ENCODE measurements around the gene KDELR3.

Gene KDELR3
- total RNA-seq = 0.07 to 0.39 (median 0.11) reads per million in 3 experiments

DNA sequence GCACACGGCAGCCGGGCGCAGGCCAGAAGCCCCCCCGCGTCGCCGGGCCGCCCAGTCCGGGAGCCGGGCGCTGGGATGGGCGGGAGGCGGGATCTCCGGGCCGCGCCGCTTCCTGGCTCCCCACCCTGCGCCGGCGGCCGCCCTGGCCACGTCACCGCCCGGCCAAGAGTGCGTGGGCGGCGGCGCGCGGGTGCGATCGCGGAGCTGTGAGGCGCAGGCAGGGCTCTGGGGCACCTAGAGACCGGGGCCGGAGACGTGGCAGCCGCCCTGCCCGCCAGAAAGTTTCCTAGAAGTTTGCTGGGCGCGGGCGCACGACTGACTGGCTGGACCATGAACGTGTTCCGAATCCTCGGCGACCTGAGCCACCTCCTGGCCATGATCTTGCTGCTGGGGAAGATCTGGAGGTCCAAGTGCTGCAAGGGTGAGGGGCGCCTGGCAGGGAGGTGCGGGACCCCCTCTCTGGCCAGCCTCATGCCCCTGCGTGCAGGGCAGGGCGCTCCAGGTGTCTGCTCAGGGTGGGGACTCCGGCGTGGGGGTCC, at the start of gene KDELR3:
KDELR3 (plus strand) TSS at position 193 of the 539 bp plus-strand sequence; CDS start at position 331, 138 bp downstream.
- no peak for DNase-seq

DNA sequence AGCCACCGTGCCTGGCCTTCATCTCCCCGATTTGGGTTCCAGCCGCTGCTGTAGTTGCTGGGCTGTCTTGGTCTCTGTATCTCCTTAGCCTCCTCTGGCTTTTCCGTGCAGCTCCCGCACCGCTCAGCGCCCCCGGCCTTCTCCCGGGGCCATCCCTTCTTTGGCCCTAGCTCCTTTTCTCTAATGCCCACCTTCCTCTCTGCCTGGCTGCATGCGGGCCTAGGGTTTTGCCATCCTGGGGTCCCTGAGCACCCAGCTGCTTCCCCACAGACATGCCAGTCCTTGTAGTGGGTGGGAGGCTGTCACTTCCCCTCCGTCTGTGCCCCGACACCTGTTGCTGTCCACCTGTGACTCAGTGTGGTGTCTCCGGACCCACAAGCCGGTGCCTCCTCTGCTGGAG, 49.3 kb upstream of the KDELR3 start:
- DNase-seq = no peak

DNA sequence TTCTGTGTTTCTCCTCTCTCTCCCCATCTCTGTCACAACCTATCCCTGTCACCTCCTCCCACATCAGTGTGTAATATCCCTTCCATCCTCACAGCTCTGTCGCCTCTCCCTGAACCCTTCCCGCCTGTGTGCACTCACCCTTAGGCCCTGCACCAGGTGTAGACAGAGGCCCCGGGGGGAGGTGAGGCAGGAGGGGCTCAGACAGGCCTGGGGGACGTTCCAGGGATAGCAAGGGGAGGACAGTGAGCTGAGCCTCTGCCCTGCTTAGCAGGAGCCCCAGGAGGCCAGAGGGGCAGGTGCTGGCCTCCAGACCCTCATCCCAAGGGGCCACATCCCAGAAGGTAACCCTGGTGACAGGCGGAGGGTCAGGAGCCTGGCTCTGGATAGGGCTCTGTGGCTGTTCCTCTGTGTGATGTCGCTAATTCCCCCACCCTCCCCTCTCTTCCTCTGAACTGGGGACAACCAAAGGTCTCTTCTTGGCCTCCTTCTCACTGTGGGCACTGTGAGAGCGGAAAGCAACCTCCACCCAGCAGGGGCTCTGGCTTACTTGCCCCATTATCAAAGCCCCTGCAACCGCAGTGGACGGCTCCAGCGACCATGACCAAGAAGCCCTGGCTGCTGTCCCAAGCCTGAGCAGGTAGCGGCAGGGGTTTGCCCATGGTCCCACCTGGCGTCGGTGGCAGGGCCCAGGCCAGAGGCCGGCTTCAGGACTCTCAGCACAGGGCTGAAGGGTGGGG, 48.6 kb upstream of the KDELR3 start:
- no peak for DNase-seq

DNA sequence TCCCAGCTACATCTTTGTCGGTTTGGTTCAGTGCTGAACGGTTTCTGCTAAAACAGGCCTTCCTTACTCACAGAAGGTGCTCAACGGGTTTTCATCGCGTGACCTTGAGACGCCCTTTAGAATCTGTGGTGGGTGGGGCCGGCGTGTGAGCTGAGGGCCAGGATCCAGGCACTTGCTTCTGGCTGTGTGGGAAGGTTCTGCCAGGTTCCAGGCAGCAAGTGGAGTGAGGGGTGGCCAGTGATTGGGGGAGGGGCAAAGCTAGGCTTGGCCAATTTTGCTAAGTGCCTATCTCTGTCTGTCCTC, 48.1 kb upstream of the KDELR3 start:
- no peak for DNase-seq

DNA sequence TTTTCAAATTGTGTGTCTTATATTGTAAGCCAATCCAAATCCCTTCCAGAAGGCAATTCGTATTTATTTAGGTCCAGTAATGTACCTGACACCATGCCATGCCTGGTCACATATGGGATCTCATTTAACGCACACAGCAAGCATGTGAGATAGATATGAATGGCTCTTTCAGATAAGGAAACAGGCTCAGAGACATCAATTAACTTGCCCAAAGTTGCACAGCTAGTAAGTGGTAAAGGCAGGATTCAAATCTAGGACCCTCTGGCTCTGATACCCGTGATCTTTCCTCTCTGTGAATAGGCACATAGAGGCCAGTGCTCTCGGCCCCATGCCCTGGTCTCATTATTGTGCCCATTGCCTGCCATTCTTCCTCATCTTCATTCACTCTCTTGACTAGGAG, 47.2 kb upstream of the KDELR3 start:
- no peak for DNase-seq

DNA sequence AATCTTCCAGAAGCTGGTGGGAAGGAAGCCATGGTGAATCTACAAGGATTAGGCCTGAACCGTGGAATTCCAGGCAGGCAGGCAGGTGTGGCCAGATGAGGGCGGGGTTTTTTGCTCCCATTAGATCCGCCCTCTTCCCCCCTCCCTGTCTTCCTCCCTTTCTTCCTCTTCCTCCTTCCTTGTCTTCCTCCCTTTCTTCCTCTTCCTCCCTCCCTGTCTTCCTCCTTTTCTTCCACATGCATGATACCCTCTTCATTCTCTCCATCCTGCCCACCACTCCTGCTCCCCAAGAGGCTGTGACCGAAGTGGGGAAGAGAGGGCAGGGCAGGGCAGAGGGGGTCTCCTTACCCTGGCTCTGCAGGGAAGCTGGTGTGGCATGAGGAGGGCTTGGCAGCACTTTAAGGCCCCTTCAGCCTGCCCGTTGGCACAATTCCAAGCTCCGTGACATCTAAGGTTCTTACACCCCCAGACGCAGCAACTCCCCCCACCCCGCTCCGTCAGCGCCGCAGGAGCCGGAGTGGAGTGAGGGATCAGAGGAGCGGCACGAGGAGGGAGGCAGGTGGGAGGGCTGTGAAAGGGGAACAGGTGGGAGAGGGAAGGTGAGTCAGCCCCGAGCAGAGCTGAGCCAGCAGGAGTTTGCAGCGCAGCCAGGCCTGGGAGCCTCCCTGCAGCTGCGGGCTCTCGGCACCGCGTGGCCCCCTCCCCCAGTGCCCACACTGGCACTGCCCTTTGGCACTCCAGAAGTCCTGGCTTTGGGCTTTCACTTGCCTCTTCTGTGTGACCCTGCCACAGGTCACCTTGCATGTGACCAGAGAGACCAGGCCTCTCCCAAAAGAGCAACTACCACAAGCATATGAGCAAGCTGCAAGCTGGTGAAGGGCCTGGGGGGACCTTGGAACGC, 45.0 kb upstream of the KDELR3 start:
- DNase-seq = no peak

- no peak for DNase-seq
These were observed 44.1 kb upstream of the KDELR3 start for GRCh38 chr22:38423512-38424503.

GRCh38 chr22:38424525-38425080, 43.3 kb upstream of the KDELR3 start:
- no peak for DNase-seq

DNA sequence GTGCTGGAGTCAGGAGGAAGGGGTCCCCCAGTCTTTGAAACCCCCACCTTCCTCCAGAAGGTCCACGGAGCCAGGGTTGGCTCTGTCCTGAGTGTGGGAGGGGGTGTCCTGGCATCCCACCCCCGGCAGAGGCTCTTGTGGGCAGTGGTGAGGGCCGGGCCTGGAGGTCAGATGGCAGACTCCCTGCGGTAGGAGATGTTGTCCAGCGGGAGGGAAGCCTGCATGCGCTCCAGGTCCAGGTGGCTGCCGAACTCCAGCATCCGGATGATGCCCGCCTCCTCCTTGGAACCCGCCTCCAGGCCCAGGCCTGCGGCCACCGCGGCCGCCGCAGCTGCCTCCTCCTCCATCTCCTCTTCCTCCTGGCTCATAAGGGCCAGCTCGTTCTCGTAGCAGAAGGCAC, 41.3 kb upstream of the KDELR3 start:
- no peak for DNase-seq

- DNase-seq = no peak
These were observed 40.4 kb upstream of the KDELR3 start for GRCh38 chr22:38427465-38427864.

DNA sequence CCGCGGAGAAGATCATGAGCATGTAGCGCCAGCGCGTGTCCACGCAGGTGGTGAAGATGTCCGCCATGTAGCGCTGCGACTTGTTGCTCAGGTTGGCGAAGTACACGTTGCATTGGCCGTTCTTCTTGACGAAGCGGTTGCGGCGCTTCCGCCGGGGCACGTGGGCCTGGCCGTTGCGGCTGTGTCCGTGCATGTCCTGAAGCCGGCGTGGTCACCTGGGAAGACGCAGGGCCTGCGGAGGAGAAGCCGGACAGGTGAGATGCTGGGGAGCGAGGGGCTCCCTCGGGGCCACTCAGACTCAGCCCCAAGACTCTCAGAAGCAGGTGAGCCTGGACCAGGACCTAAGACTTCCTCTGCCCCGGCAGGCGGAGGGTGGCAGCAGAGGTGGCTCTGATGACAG, 40.0 kb upstream of the KDELR3 start:
- no peak for DNase-seq

DNA sequence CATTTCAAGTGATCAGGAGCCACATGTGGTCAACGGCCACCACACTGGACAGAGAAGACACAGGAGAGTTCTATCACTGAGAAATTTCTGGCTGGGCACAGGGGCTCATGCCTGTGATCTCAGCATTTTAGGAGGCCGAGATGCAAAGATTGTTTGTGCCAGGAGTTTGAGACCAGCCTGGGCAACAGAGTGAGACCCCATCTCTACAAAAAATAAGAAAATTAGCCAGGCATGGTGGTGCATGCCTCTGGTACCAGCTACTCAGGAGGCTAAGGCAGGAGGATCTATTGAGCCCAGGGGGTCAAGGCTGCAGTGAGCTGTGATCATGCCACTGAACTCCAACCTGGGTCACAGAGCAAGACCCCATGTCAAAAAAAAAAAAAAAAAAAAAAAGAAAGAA, 39.2 kb upstream of the KDELR3 start:
- no peak for DNase-seq

GRCh38 chr22:38429499-38430068, 38.3 kb upstream of the KDELR3 start:
- no peak for DNase-seq

DNA sequence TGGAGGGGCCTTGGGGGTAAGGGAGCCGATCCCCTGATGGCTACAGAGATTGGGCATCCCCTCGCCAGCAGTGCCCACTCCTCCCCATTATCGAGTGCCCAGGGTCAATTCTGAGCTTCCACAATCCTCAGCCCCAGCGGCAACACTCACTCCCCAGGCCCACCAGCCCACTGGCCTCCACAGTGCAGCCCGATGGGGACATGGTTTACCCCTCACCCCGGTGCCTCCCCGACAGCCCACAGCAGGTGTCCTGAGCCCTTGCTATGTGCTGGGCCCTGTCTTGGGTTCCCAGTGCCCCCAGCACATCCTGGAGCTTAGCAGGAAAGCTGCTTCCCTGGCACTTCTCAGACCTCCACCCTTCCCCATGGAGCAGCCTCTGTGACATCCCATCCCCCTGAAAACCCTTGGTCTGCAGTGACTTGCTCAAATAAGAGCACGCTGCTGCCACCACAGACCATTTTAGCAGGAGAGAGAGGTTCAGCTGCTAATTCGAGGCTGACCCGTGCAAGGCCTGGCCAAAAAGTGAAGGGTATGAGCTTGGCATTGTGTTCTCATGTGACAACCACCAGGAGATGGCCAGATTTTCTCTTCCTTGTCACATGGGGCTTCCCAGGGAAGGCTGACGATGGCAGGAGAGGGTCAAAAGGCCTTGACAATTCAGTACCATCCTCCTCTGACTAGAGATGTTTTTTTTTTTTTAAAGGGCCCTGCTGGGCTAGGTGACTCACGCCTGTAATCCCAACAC, 36.5 kb upstream of the KDELR3 start:
- DNase-seq = no peak

GRCh38 chr22:38432264-38432663, 35.6 kb upstream of the KDELR3 start:
- no peak for DNase-seq

DNA sequence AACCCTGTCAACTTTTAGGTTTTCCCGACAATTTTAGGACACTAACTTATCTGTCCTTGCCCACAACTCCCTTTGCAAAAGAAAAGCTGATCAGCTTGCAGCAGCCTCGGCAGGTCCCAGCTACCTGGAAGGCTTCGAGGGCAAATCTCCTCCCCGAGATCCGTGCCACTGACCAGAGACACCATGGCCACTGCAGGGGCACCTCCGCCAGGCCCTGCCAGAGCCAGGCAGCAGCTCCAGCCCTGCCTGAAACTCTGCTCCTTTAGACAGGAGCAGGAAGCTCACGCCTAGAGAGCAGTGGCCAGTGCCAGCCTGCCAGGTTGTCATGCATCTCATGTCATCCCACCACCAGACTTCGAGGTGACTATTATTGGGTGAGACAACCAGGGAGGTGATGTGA, 34.0 kb upstream of the KDELR3 start:
- no peak for DNase-seq

DNA sequence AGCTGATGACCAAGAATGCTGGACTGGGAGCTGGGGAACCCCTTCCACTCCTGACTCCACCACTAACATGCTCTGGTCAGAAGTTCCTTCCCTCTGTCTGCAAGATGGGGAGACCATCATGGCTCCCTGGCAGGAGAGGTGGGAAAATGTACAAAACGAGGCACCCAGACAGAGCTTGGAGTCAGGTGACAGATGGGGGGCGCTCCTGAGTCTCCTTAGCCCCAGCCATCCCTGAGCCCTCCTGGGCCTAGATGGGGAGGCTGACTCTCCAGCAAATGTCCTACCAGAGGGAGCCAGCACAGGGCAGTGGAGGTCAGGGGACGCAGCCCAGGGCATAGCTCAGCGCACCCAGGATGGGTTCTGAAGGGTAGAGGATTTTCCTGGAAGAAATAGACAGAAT, 32.9 kb upstream of the KDELR3 start:
- DNase-seq = no peak

GRCh38 chr22:38435965-38436364, 31.9 kb upstream of the KDELR3 start:
- DNase-seq = no peak

DNA sequence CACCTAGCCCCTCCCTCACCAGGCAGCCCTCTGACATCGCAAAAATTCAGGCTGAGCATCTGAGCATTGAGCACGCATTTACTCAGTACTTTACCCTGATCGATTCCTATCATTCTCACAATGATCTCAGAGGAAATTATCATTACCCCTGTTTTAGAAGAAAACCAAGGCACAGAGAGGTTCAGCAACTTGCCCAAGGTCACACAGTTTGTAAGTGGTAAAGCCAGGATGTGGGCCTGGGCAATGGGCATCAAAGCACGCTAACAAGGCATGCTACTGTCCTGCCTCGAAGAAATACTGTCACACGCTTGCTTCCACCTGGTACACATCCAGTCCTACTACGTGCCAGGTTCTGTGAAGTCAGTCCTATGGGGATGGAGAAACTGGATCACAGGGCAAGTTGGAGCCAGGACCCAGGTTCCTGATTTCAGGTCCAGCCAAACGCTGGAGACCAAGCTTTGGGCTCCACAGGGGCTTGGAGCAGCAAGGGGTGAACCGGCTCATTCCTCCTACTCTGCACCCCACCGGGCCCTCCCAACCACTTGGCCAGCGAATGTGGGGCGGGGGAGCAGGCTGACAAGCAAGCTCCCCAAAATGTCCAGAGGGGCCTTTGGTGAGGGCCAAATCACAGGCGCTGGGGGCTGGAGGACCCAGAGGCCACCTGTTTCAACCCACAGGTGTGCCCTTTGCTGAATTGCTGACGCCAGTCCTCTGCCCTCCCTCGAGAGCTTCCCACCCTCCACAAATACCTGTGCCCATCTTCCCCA, 31.1 kb upstream of the KDELR3 start:
- DNase-seq = no peak

DNA sequence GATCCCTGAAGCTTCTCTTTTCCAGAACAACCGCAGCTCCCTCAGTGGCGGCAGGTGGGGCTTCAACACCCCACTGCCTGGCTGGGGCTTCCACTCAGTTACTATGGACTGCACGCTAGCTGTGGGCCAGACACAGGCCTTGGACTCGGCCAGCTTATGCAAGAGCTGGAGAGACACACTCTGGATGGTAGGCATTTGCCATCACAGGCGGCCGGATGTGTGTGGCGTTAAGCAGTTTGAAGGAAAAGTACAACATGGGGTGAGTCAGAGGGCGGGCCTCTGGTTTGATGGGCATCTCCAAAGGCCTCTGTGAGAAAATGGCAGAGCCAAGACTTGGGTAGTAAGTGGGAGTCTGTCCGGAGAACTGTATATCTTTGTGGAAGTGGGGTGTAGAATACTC, 30.5 kb upstream of the KDELR3 start:
- DNase-seq = no peak
